Prostate gland (tissue), 2 donors: Measurements from ENCODE around the gene CLEC4M. TPM values are rescaled to one million over a fixed set of nuclear protein-coding genes. Genes with fewer than 3 reads are reported as not detected.

Source experiments
- DNase-seq: peaks from one replicate; pipeline ENCODE4 v3.0.0-alpha.2; 2019; ENCODE audit warnings: low spot score
- H3K27ac ChIP-seq, 2 donors: fragments of 200-600 bp; sonication (generic); 2 replicates each; pipeline ENCODE4 v1.5.1; 2017 to 2019
- H3K27me3 ChIP-seq: fragments of 200-600 bp; sonication (generic); replicated peaks from 2 replicates; pipeline ENCODE4 v1.5.1; 2019; ENCODE audit not compliant: insufficient read depth
- H3K36me3 ChIP-seq, 2 donors: fragments of 200-600 bp; sonication (generic); 1 replicate in 1 of 2; 2 replicates in 1 of 2; pipeline versions ENCODE4 v1.5.1 to v1.8.1; 2017 to 2019
- H3K4me1 ChIP-seq: fragments of 200-600 bp; sonication (generic); replicated peaks from 2 replicates; pipeline ENCODE4 v1.5.1; 2019
- H3K4me3 ChIP-seq, 2 donors: fragments of 200-600 bp; sonication (generic); 2 replicates each; pipeline ENCODE4 v1.5.1; 2017 to 2019
- H3K9me3 ChIP-seq: fragments of 200-600 bp; sonication (generic); 2 replicates; pipeline ENCODE4 v1.5.1; 2017
- CTCF ChIP-seq, 4 experiments: fragments of 200-600 bp in 2 of 4; fragments of 450-650 bp in 2 of 4; sonication (generic) in 2 of 4; IDR thresholded peaks; 1 replicate in 3 of 4; 2 replicates in 1 of 4; pipeline ENCODE4 v1.5.1; 2016 to 2019; ENCODE audit warnings: antibody characterized with exemption in 4 of 4, mild to moderate bottlenecking in 2 of 4, moderate library complexity in 2 of 4
- POLR2A ChIP-seq: fragments of 450-650 bp; IDR thresholded peaks from one replicate; pipeline ENCODE4 v1.6.1; 2016; ENCODE audit warnings: antibody characterized with exemption, mild to moderate bottlenecking
- POLR2AphosphoS5 ChIP-seq: sonication (generic); formaldehyde crosslinking; IDR thresholded peaks from one replicate; pipeline ENCODE4 v1.6.1; 2017; ENCODE audit warnings: antibody characterized with exemption
- WGBS: methylation state at CpG from one replicate; pipeline ENCODE4 v1.1.5; 2018; 5-methylcytosine and 5-hydroxymethylcytosine counted together
- intact Hi-C: fragments of 100-400 bp; cut with DNase I; formaldehyde crosslinking; loops from one replicate; pipeline ENCODE4 v1.14.2; 2022
- total RNA-seq, 2 donors: library from RNA; depleted of rRNA; stranded (reverse); fragments of >200 nt; gene quantifications; one replicate each; pipeline ENCODE4 v1.1.0, GENCODE V29; 2016

The CLEC4M gene
- total RNA-seq, 2 donors from 2014 or later, result 11.0 TPM; not detected in 1

GRCh38 chr19:7730286-7731217 is 32.5 kb upstream of the CLEC4M start:
- TF ChIP-seq POLR2A, result no peak
- no peak for TF ChIP-seq CTCF (IDR thresholded peaks at IDR 0.05)
- no peak for TF ChIP-seq POLR2AphosphoS5
- WGBS, result 5% methylated on average over 39 of the region's 78 CpGs
- Histone ChIP-seq H3K36me3 (no peaks in the 10 kb centered on the region), H3K27me3 (peaks cover 22% of the 10 kb centered on the region), H3K4me3 (no peak overlapping the region), H3K27ac (no peak overlapping the region), H3K4me1 (no peaks in the 10 kb centered on the region), H3K9me3 (no peaks in the 10 kb centered on the region)
- no peak for DNase-seq
- intact Hi-C loops, result no loop called here

GRCh38 chr19:7731218-7731595 is 31.8 kb upstream of the CLEC4M start:
- Histone ChIP-seq H3K27ac (no peak overlapping the region), H3K4me3 (no peak overlapping the region), H3K27me3 (peaks cover 22% of the 10 kb centered on the region), H3K36me3 (no peaks in the 10 kb centered on the region), H3K4me1 (no peaks in the 10 kb centered on the region), H3K9me3 (no peaks in the 10 kb centered on the region)
- intact Hi-C loops, result no loop called here
- WGBS, result 44% methylated on average over 36 of the region's 39 CpGs
- no peak for DNase-seq
- no peak for TF ChIP-seq POLR2A
- no peak for TF ChIP-seq POLR2AphosphoS5
- TF ChIP-seq CTCF (IDR thresholded peaks at IDR 0.05), result no peak

- DNase-seq, result no peak
- no peaks in the 10 kb centered on the region for H3K36me3 ChIP-seq
- H3K9me3 ChIP-seq, result no peaks in the 10 kb centered on the region
- intact Hi-C loops, result no loop called here
- H3K27me3 ChIP-seq, result peaks cover 22% of the 10 kb centered on the region
- WGBS, result 61% methylated on average over 5 of the region's 5 CpGs
- H3K27ac ChIP-seq, result no peak overlapping the region
- no peaks in the 10 kb centered on the region for H3K4me1 ChIP-seq
- no peak overlapping the region for H3K4me3 ChIP-seq
- TF ChIP-seq CTCF (IDR thresholded peaks at IDR 0.05) (no peak), POLR2AphosphoS5 (no peak)
Measured at GRCh38 chr19:7731615-7732014, 31.4 kb upstream of the CLEC4M start.

- Histone ChIP-seq H3K27me3 (peaks cover 22% of the 10 kb centered on the region), H3K4me1 (no peaks in the 10 kb centered on the region), H3K9me3 (no peaks in the 10 kb centered on the region), H3K27ac (no peak within 1 kb of the TSS), H3K36me3 (no peaks in the 10 kb centered on the region), H3K4me3 (no peak within 1 kb of the TSS)
- WGBS, result 43% methylated on average over 7 of the region's 9 CpGs
- no peak for DNase-seq
- TF ChIP-seq CTCF (IDR thresholded peaks at IDR 0.05), result no peak
- no peak for TF ChIP-seq POLR2A
- no peak for TF ChIP-seq POLR2AphosphoS5
- intact Hi-C loops, result no loop called here
Measured at GRCh38 chr19:7732045-7732444, 31.0 kb upstream of the CLEC4M start, which contains the start of gene CLEC4G. TSS of gene CLEC4G (minus strand) at chr19:7732110. CDS start at chr19:7732102, 8 bp downstream.

GRCh38 chr19:7733376-7733775 is 29.7 kb upstream of the CLEC4M start:
- WGBS, result 74% methylated on average over 6 of the region's 6 CpGs
- H3K9me3 ChIP-seq, result no peaks in the 10 kb centered on the region
- no peaks in the 10 kb centered on the region for H3K4me1 ChIP-seq
- TF ChIP-seq POLR2A, result no peak
- TF ChIP-seq POLR2AphosphoS5, result no peak
- no peak for TF ChIP-seq CTCF (IDR thresholded peaks at IDR 0.05)
- no peak for DNase-seq
- intact Hi-C loops, result no loop called here
- no peaks in the 10 kb centered on the region for H3K36me3 ChIP-seq
- H3K27me3 ChIP-seq, result peaks cover 22% of the 10 kb centered on the region
- H3K27ac ChIP-seq, result no peak overlapping the region
- H3K4me3 ChIP-seq, result no peak overlapping the region
